GM18517 (cell line): ENCODE data around the gene NCOA5.

Experiments used
- ATAC-seq: cut with Tn5 transposase; IDR thresholded peaks from one replicate; pipeline ENCODE4 v1.9.1; 2021; ENCODE audit warnings: mild to moderate bottlenecking, moderate library complexity; ENCODE audit not compliant: unreplicated experiment

NCOA5 gene

DNA sequence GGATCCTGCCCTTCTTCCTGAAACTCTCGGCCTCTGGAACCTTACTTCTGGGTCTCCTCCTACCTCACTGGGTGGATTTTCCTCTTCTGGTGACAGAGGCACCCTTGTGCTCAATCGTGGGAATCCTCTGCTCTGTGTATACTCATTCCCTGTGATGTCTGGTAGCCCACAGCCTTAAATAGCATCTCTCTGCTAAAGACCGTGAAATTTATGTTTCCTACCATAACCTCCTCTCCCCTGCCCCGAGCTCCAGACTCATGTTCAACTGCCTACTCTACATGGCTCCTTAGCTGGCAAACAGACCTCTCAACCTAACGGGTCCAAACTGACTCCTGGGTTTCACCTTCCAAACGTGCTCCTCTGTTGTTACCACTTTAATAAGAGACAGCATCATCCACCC is 71.2 kb downstream of the NCOA5 start:
- no peak for ATAC-seq

DNA sequence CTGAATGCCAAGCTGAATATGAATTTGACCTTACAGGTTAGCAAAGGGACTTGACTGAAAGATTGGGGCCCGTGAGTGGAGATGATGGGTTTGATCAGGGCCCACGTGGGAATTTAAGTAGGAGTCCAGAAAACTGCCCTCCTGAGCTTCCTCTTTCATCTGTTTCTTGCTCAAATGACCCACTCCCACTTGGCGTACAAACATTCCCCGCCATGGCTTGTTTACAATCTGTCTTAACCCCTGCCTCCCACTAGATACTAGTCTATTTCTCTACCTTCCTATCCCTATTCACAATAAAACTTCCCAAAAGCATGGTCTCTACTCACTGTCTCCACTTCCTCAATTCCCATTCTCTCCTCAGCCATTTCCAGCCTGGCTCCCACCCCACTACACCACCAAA is 71.7 kb downstream of the NCOA5 start:
- no peak for ATAC-seq

GRCh38 chr20:46017272-46017671 is 72.5 kb downstream of the NCOA5 start:
- ATAC-seq: no peak

- no peak for ATAC-seq
Measured at GRCh38 chr20:46014517-46015396, 75.0 kb downstream of the NCOA5 start.

GRCh38 chr20:46013829-46014516 is 75.8 kb downstream of the NCOA5 start:
- ATAC-seq: no peak

GRCh38 chr20:46013322-46013828 is 76.4 kb downstream of the NCOA5 start:
- ATAC-seq: no peak

DNA sequence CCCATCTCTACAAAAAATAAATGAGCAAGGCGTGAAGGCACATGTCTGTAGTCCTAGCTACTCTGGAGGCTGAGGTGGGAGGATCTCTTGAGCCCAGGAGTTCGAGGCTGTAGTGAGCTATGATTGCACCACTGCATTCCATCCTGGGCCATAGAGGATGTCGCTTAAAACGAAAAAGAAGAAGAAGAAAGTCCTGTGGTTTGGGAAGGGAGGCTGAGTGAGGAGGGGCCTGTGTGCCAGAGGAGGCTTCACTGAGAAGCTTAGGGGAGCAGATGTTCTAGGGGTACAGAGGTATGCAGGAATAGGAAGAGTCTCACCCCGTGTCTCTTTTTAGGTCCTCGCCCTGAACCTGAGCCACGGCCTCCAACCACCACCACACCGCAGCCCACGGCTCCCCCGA is 76.8 kb downstream of the NCOA5 start:
- no peak for ATAC-seq

- no peak for ATAC-seq
Measured at GRCh38 chr20:46011631-46012482, 77.9 kb downstream of the NCOA5 start.
